ENCODE measurements around the gene BCORL1.

The BCORL1 gene

GRCh38 chrX:129984111-129984958 lies 1.9 kb downstream of the BCORL1 start:
- no peak for TF ChIP-seq CTCF (IDR thresholded peaks at IDR 0.05; ENCODE audit: borderline replicate concordance, extremely low read depth, low read length, poor library complexity, severe bottlenecking)
- no peak for TF ChIP-seq EZH2 (IDR thresholded peaks at IDR 0.05; ENCODE audit: borderline replicate concordance, low read depth, low read length, severe bottlenecking)
- ATAC-seq (ENCODE audit: insufficient read depth, low read depth) (peak; percentile 6; the same call in 1 of the 3 replicates), DNase-seq (peak; percentile 58)
- Histone ChIP-seq H3K27ac (ENCODE audit: low read length) (no peak overlapping the region; the same call in 1 of the 2 replicates), H3K4me3 (ENCODE audit: low read depth in 1 of 2, low read length in 2 of 2) (peak overlapping the region; percentile 35 to 68; a peak in 3 of 4 replicates), H4K20me1 (ENCODE audit: insufficient read depth, low read length) (no peaks in the 10 kb centered on the region; the same call in 1 of the 2 replicates), H3K9ac (ENCODE audit: low read depth, low read length) (peak overlapping the region; percentile 54), H3K36me3 (ENCODE audit: insufficient read depth, low read length) (no peaks in the 10 kb centered on the region), H3K4me2 (ENCODE audit: insufficient read depth, low read length) (peak overlapping the region; percentile 93), H3K79me2 (ENCODE audit: insufficient read depth, low read length) (peaks cover 11% of the 10 kb centered on the region), H2AFZ (ENCODE audit: low read depth, low read length) (peak overlapping the region; percentile 67), H3K4me1 (ENCODE audit: insufficient read depth, low read length) (peaks cover 26% of the 10 kb centered on the region), H3K27me3 (ENCODE audit: insufficient read depth, low read length, poor library complexity) (peaks cover 14% of the 10 kb centered on the region), H3K9me3 (ENCODE audit: insufficient read depth, low read length, severe bottlenecking) (no peaks in the 10 kb centered on the region)

- Histone ChIP-seq H3K36me3 (ENCODE audit: insufficient read depth, low read length) (no peaks in the 10 kb centered on the region), H3K9ac (ENCODE audit: low read depth, low read length) (no peak overlapping the region), H3K4me3 (ENCODE audit: low read depth in 1 of 2, low read length in 2 of 2) (no peak overlapping the region), H3K4me2 (ENCODE audit: insufficient read depth, low read length) (no peak overlapping the region), H3K4me1 (ENCODE audit: insufficient read depth, low read length) (peaks cover 13% of the 10 kb centered on the region), H4K20me1 (ENCODE audit: insufficient read depth, low read length) (no peaks in the 10 kb centered on the region; the same call in 1 of the 2 replicates), H2AFZ (ENCODE audit: low read depth, low read length) (no peak overlapping the region), H3K27ac (ENCODE audit: low read length) (no peak overlapping the region), H3K9me3 (ENCODE audit: insufficient read depth, low read length, severe bottlenecking) (no peaks in the 10 kb centered on the region), H3K79me2 (ENCODE audit: insufficient read depth, low read length) (peaks cover 11% of the 10 kb centered on the region), H3K27me3 (ENCODE audit: insufficient read depth, low read length, poor library complexity) (no peaks in the 10 kb centered on the region)
- DNase-seq (no peak), ATAC-seq (ENCODE audit: insufficient read depth, low read depth) (no peak)
- TF ChIP-seq EZH2 (IDR thresholded peaks at IDR 0.05; ENCODE audit: borderline replicate concordance, low read depth, low read length, severe bottlenecking) = no peak
- TF ChIP-seq CTCF (IDR thresholded peaks at IDR 0.05; ENCODE audit: borderline replicate concordance, extremely low read depth, low read length, poor library complexity, severe bottlenecking) = no peak
These were observed 5.4 kb downstream of the BCORL1 start for GRCh38 chrX:129987871-129988270.

GRCh38 chrX:129992181-129992580 lies 9.7 kb downstream of the BCORL1 start:
- ATAC-seq (ENCODE audit: insufficient read depth, low read depth) = no peak
- Histone ChIP-seq H2AFZ (ENCODE audit: low read depth, low read length) (no peak overlapping the region), H4K20me1 (ENCODE audit: insufficient read depth, low read length) (no peaks in the 10 kb centered on the region), H3K9ac (ENCODE audit: low read depth, low read length) (no peak overlapping the region), H3K9me3 (ENCODE audit: insufficient read depth, low read length, severe bottlenecking) (no peaks in the 10 kb centered on the region), H3K27ac (ENCODE audit: low read length) (no peak overlapping the region), H3K4me2 (ENCODE audit: insufficient read depth, low read length) (no peak overlapping the region), H3K79me2 (ENCODE audit: insufficient read depth, low read length) (0 out of 2 replicates have a peak, but pooled peaks cover 3% of the 10 kb centered on the region), H3K27me3 (ENCODE audit: insufficient read depth, low read length, poor library complexity) (no peaks in the 10 kb centered on the region), H3K36me3 (ENCODE audit: insufficient read depth, low read length) (no peaks in the 10 kb centered on the region; the same call in 1 of the 2 replicates), H3K4me3 (ENCODE audit: low read depth in 1 of 2, low read length in 2 of 2) (no peak overlapping the region), H3K4me1 (ENCODE audit: insufficient read depth, low read length) (no peaks in the 10 kb centered on the region)
- TF ChIP-seq CTCF (IDR thresholded peaks at IDR 0.05; ENCODE audit: borderline replicate concordance, extremely low read depth, low read length, poor library complexity, severe bottlenecking) (no peak), EZH2 (IDR thresholded peaks at IDR 0.05; ENCODE audit: borderline replicate concordance, low read depth, low read length, severe bottlenecking) (no peak)
- DNase-seq = no peak
